Measurements from ENCODE around the gene NOL7. TPM values are rescaled to one million over a fixed set of nuclear protein-coding genes. Genes with fewer than 3 reads are reported as not detected.

NOL7 gene
- total and polyA plus RNA-seq, 7 donors = 31.2 to 141 (median 45.1) TPM

DNA sequence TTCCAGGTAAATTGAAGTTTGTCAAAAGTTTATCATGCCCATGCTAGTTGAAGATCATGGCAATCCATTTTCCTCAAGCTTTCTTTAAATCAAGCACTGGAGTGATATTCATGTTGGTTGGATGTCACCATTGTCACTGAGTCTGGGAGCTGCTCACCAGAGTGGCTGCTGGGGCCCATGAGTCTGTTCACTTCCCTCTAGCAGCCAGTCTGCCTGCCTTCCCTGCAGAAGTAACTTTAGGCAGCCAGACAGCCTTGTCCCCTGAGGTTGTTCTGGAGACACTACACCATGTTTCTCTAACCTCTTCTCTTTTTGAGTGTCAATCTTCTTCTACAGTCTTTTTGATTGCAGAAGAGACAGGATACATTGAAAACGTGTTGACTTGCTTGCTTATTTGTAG lies 35.2 kb upstream of the NOL7 start:
- no peak overlapping the region for H3K4me3 ChIP-seq
- no peaks in the 10 kb centered on the region for H3K27me3 ChIP-seq (ENCODE audit: insufficient read depth in 3 of 3, low read length in 2 of 3)
- intact Hi-C loops (cut with DNase I) = no loop called here
- 66 to 78% (median 75%) methylated on average over 1 of the region's 1 CpG for WGBS, 3 donors
- TF ChIP-seq, protein P1, sequence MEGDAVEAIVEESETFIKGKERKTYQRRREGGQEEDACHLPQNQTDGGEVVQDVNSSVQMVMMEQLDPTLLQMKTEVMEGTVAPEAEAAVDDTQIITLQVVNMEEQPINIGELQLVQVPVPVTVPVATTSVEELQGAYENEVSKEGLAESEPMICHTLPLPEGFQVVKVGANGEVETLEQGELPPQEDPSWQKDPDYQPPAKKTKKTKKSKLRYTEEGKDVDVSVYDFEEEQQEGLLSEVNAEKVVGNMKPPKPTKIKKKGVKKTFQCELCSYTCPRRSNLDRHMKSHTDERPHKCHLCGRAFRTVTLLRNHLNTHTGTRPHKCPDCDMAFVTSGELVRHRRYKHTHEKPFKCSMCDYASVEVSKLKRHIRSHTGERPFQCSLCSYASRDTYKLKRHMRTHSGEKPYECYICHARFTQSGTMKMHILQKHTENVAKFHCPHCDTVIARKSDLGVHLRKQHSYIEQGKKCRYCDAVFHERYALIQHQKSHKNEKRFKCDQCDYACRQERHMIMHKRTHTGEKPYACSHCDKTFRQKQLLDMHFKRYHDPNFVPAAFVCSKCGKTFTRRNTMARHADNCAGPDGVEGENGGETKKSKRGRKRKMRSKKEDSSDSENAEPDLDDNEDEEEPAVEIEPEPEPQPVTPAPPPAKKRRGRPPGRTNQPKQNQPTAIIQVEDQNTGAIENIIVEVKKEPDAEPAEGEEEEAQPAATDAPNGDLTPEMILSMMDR (IDR thresholded peaks at IDR 0.05) = no peak
- H3K4me1 ChIP-seq = peaks cover 11% of the 10 kb centered on the region
- H3K36me3 ChIP-seq (ENCODE audit: insufficient read depth in 1 of 2, low read depth in 1 of 2) = peaks cover 5 to 38% of the 10 kb centered on the region in 2 donors
- H3K9me3 ChIP-seq = no peaks in the 10 kb centered on the region
- no peak for ATAC-seq
- no peak for DNase-seq
- no peak overlapping the region for H3K27ac ChIP-seq

DNA sequence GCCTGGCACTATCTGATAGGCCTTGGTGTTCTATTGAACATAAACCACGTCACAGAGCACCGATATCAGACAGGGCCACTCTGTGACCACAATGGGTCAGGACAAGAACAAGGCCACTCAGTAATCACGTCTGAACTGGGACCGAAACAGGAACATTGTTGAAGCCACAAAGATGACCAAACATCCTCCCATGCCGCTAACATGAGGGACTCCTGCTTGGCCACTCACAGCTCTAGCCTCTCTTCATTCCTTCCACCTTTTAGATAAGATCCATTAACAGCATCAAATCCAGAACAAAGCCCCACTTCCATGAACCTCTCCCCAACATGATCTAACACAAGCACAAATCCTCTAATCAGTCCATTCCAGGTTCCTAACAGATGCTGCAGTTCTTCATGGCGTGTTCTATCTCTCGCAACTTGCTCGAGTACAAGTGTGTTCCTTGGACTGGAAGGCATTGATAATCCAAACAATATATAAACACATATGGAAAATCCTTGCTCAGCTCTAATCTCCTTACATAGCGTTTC lies 33.4 kb upstream of the NOL7 start:
- Histone ChIP-seq H3K9me3 (no peaks in the 10 kb centered on the region), H3K4me3 (no peak overlapping the region), H3K27me3 (ENCODE audit: insufficient read depth in 3 of 3, low read length in 2 of 3) (no peaks in the 10 kb centered on the region), H3K36me3 (ENCODE audit: insufficient read depth in 1 of 2, low read depth in 1 of 2) (peaks cover 5 to 52% of the 10 kb centered on the region in 2 donors), H3K27ac (no peak overlapping the region), H3K4me1 (peaks cover 11% of the 10 kb centered on the region)
- 88 to 94% (median 92%) methylated on average over 9 of the region's 9 CpGs for WGBS, 3 donors
- ATAC-seq = no peak
- TF ChIP-seq, protein P1 (IDR thresholded peaks at IDR 0.05) = no peak
- intact Hi-C loops (cut with DNase I) = no loop called here
- no peak for DNase-seq

DNA sequence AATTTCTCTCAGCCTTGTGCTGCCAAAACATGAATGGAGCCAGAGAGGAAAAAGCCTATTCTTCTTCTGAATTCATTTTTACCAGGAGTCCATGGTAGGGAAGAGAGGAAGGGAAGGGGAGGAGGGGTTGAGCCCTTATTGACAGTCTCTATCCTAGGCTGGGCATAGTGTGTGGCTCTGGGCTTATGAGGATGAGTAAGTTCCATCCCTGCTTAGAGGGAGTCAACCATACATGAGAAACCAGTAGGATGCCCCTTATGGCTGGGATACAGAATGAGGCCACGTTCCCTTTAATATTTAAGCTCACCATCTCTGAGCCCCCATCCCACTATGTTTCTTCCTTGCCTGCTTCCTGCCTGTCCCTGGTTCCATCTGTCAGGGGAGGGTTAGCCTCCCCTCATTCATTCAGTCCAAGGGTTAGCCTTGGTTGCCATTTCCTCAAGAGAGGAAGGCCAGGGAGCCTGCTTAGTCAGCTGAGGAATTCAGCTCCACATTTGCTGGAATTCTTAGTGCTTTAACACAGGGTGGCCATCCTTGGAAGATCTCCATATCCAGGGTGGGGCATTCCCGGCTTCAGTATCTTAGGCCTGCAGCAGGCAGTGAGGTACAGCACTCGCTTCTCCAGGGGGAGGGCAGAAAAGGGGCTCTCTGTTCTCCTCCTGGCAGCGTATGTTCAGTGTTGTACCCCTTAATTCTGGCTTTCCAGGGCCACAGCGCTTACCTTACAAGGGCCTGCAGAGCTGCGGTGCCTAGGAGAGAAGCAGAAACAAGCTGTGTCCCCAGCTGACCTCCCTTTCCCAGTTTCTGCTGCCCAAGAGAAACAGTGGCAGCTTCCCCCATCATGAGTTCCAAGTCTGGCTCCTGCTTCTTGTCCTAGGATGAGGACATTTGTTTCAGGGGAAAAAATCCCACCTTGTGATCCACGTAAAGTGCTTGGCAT lies 28.3 kb upstream of the NOL7 start:
- DNase-seq (no peak), ATAC-seq (no peak)
- TF ChIP-seq, protein P1 (IDR thresholded peaks at IDR 0.05) = no peak
- intact Hi-C loops (cut with DNase I) = no loop called here
- peaks cover 4% of the 10 kb centered on the region for H3K4me1 ChIP-seq
- 86 to 92% (median 91%) methylated on average over 7 of the region's 7 CpGs for WGBS, 3 donors
- no peaks in the 10 kb centered on the region for H3K27me3 ChIP-seq (ENCODE audit: insufficient read depth in 3 of 3, low read length in 2 of 3)
- H3K36me3 ChIP-seq (ENCODE audit: insufficient read depth in 1 of 2, low read depth in 1 of 2) = peaks cover 5 to 76% of the 10 kb centered on the region in 2 donors
- no peak overlapping the region for H3K27ac ChIP-seq
- H3K4me3 ChIP-seq = no peak overlapping the region
- H3K9me3 ChIP-seq = no peaks in the 10 kb centered on the region

DNA sequence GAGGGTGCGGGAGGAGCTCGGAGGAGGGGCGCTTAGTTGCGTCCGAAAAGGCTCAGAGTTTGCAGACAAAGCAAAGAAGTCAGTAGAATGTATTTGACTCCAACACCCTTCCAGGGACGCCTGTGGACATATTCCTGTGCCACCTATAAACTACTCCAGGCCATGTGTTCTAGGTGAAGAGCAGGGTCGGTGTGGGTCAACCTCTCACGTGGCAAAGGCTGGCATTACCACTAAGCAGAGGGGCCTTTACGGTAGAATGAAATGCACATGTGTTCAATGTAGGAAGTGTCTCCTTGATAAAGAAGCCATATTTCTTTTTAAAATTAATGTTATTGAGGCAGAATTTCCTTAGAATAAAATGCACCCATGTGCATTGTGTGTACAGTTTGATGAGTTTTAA lies 25.3 kb upstream of the NOL7 start:
- Histone ChIP-seq H3K4me1 (peaks cover 4% of the 10 kb centered on the region), H3K4me3 (no peak overlapping the region), H3K27me3 (ENCODE audit: insufficient read depth in 3 of 3, low read length in 2 of 3) (no peaks in the 10 kb centered on the region), H3K27ac (no peak overlapping the region), H3K9me3 (no peaks in the 10 kb centered on the region), H3K36me3 (ENCODE audit: insufficient read depth in 1 of 2, low read depth in 1 of 2) (peaks cover 5 to 88% of the 10 kb centered on the region in 2 donors)
- no peak for DNase-seq
- 67 to 73% (median 68%) methylated on average over 9 of the region's 9 CpGs for WGBS, 3 donors
- ATAC-seq = peak in 3 of 4 donors; percentile 51 to 56 (median 56)
- intact Hi-C loops (cut with DNase I) = no loop called here
- TF ChIP-seq, protein P1 (IDR thresholded peaks at IDR 0.05) = no peak
